Stimulated activated CD4-positive, alpha-beta T cell treated with anti-CD3 and anti-CD28 coated beads, Interleukin-1b, Interleukin-23, amount 100 ng/mL, for 4 hours (primary cell): ENCODE data around the gene POT1.

Source experiments
- DNase-seq, 2 donors: peaks; one replicate each; pipeline ENCODE4 v3.0.0-alpha.2; 2020; ENCODE audit warnings: low read depth in 2 of 2

The POT1 gene

DNA sequence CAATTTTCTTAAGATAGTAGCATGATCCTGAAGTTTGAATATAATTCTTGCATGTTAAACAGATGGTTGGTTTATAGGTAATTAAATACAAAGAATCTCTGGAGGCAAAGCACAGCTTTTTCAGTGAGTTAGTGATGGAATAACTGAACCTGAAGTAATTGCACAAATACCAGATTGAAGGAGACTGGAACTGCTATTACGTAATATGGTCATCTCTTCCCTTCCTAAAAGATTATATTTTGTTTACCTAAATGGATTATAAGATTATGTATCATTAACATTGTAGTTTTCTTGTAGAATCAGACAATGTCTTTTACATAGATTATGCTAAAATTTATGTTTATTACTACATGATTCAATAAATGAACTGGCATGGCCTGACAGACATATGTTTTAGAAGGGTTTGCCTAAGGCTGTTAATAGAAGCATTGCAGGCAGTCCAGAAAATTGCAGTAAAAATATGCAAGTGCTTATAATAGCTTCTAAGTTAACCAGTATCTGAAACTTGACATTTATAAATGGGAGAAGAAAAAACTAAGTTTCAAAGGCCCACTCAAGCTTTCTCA lies 128.2 kb downstream of the POT1 start:
- no peak for DNase-seq

DNA sequence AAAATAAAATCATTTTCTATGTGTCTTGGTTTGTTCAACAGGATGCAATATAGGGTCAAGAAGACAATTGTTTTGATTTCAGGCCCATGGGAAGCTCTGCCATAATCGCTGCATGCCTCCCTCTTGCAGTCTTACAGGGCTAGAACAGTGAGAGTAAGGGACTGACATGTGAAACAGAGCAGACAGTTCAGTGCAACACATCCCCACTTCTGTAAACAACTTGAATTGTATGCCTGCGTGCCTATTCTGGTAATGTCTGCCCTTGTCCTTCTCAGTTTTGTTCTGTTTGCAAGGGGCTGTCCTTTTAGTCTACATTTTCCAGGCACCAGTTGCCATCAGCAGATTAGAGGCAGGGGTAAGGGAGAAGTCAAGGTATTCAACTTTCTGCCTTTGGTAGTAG lies 129.2 kb downstream of the POT1 start:
- DNase-seq, result no peak

DNA sequence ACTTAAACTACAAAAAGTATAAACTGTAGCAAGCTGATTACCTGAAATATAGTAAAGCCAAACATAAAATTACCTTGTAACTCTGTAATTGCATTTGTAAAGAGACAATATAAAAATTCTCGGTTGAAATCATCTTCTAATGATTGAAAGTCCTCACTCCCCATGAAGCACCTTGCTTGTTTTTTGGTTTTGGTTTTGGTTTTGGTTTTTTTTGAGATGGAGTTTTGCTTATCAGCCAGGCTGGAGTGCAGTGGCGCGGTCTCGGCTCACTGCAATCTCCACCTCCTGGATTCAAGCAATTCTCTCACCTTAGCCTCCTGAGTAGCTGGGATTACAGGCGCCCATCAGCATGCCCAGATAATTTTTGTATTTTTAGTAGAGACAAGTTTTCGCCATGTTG lies 130.2 kb downstream of the POT1 start:
- no peak for DNase-seq

DNA sequence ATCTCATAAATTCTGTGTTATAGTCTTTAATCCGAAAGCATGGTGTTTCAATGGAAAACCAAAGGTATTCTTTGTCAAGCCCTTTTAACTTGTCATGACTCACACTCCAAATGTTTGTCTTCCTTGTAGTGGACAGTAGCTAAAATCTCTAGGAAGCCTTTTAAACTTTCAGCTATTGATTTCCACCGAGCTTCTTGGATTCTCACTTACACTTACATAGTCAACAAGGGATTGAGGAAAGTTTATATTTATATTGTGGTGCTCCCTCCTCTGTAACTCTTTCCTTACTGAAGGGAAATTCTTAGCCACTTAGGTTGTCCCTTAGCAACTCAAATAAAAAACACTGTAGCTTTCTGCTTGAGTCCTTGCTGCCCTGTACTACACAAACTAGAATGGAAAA lies 132.9 kb downstream of the POT1 start:
- DNase-seq, result no peak

DNA sequence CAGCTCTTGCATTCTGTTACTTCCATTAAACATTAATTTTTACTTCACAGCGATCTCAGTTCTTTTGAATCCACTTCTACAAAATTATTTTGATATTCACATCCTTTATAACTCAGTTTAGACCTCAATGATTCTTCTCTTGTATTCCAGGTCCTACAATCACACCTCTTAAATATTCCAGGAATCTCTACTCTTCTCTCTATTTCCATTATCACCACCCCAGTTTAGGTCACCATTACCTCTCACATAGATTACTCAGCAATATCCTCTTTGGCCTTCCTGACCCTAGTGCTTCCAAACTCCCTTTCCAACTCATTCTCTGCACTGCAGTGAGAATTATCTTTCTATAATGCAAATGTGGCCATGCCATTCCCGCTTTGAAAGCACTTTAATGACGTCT lies 136.9 kb downstream of the POT1 start:
- no peak for DNase-seq

DNA sequence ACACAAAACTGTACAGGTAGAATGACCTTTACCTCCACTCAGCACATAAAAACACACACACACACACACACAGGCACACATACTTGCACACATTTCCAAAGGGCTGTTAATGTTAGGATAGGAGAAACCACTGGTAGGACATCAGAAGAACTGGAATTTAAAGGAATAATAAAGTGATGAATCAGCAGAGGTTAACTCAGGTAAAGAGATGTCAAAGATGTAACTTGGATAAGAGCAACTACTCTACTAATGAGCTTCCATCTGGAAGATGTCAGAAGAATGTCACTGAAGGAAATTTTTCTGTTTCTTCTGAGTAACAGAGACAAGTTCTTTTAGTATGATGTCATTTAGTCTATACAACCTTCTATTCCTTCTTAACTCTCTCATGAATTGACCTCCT lies 137.6 kb downstream of the POT1 start:
- DNase-seq, result no peak

DNA sequence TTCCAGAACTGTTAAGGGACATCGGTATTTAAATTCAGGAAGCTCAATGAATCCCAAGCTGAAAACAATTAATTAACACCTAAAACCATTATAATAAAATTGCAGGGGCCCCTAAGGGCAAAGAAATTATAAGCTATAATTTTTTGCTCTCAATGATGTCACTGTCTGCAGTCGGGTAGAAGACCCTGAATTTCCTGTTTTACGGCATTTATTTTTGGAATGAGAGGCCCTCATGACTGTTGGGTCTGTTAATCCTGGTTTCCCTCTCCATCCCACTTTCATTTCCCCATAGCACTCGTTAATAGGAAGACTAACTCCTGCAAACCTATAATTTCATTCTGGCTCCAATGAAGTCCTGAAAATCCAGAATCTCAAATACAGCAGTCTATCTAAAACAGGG lies 138.2 kb downstream of the POT1 start:
- no peak for DNase-seq

DNA sequence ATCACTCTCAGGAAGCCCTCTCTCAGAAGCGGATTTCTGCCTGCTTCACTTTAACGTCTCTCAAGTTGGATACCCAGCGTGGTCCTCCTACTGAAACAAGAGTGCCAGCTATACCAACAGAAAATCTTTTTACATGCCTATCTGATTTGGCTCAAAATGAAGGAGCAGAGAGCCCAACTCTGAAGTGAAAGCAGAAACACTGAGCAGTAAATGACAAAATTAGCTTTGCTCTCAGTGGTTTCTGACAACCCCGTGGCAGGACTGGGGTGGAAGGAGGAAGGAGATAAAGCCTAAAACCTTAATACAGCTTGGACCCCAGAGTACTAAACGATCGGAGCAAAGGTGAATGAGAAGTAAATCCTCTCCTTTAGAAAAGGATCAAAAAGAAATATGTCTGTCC lies 139.0 kb downstream of the POT1 start:
- no peak for DNase-seq

DNA sequence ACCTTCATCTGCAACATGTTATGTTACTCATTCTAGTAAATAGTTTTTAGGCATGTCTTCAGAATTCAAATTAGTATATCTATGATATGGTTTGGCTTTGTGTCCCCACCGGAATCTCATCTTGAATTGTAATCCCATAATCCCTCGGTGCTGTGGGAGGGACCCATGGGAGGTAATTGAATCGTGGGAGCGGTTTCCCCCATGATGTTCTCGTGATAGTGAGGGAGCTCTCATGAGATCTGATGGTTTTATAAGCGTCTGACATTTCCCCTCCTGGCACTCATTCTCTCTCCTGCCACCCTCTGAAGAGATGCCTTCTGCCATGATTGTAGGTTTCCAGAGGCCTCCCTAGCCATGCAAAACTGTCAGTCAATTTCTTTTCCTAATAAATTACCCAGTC lies 143.6 kb downstream of the POT1 start:
- no peak for DNase-seq

DNA sequence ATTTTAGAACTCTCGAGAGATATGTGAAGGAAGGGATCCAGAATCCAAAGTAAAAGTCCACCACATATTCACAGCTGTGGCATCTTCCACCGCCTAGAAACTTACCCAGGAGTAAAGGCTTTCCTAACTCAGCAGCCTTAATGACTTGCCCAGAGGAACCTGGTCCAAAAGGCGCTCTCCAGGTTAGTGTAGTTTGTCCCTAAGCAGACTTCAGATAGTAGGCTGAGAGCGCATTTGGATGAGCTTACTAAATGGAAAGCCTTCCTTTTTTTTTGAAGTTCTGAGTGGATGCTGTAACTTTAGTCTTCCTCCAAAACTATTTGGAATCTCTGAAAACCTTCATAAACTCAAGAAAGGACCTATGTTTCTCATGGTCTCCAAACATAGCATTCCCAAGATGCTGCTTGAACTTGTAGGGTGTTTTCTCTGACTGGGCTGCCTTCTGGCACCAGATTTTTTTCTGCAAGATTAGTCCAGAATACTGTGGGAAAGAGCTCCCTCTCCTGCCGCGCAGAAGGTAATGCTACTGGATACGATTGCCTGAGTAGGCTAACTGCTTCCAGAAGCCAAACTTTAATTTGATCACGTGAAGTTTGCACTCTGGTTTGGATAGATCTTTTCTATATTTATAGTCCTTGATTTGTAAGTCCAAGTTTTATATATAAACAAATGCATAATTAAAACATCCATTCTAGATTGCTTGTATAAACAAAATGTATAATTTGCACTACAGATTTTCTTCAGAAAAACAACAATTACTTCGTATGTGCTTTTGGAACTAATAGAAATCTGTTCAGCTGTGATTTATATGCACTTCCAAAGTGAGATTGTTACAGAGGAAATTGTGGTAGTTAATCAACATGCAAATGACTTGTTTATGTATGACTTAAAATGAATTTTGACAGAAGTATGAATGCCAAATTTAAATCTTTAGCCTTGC lies 144.5 kb downstream of the POT1 start:
- DNase-seq, result no peak

DNA sequence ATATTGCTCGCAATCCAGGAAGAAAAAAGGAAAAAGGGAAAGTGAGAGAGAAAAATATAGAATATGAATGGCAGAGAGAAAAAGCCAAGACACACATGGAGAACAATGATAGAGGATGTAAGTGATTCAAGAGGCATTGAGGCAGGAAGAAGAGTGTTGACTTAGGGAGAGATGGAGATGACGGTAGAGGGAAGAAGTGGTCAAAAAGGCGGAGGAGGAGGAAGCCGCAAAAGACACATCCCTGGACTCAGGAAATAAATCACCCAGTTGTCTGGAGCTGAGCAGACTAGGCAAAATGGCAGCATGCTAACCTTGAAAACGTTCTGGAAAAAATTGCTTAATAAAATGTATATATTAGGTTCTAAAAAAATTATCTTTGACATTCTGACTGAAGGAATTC lies 146.4 kb downstream of the POT1 start:
- no peak for DNase-seq

DNA sequence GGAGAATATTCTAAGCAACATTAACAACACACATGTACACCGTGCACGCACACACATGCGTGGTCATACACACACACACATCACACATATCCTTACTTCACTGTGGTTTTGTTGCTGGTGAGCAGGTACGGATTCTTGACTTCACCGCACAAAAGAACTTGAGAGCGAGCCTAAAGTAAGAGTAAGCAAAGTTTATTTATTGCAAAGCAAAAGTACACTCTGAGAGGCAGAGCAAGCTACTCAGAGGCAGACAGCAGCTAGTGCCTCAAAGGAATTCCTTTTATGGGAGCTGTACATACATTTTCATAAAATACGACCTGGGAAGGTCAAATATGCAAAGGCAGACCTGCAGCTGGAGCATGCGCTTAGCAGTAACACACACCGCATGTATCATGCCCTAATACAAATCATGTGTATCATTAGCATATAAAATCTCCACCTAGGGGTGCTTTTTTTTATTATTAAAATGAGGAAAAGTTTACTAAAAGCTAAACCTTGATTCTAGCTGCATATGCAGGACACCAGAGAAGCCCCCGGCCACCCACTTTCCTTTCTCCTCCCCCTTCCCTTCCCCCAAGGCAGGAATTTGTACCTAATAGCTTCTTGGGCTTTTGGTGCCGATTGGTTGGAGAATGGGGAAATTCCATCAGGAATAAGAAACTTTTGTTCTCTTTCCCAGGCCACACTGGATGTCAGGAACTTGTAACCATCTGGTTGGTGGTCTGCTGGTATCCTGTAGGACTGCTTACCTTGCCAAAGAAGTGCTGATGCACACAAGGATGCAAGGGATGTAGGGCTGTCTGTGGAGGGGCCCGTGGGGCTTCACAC lies 147.5 kb downstream of the POT1 start:
- no peak for DNase-seq

DNA sequence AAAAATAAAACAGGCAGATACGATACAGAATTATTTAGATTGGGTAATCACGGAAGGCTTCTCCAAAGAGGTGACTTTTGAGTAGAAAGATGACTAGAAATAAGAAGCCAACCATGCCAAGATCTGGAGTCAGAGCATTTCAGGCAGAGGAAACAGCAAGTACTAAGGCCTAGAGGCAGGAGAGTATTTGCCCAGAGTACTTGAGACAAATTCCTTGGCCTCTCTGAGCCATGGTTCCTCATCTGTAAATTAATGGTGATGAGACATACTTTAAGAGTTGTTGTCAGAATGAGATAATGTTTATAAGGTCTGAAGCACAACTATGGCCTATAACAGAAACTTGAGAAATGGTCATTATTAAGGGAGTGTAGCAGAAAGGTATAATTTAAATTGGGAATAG lies 148.2 kb downstream of the POT1 start:
- DNase-seq, result no peak

DNA sequence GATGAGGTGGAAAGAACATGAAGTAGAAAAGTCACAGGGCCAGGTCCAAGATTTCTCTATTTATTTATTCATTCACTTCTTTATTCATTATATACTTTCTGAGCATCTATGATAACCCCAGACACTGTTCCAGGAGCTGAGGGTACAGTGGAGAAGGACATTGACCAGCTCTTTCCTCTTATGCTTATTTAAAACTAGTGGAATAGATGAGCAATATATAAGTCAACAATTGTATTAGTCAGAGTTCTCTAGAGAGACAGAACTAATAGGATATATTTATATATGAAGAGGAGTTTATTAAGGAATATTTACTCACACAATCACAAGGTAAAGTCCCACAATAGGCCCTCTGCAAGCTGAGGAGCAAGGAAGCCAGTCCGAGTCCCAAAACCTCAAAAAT lies 149.0 kb downstream of the POT1 start:
- no peak for DNase-seq

DNA sequence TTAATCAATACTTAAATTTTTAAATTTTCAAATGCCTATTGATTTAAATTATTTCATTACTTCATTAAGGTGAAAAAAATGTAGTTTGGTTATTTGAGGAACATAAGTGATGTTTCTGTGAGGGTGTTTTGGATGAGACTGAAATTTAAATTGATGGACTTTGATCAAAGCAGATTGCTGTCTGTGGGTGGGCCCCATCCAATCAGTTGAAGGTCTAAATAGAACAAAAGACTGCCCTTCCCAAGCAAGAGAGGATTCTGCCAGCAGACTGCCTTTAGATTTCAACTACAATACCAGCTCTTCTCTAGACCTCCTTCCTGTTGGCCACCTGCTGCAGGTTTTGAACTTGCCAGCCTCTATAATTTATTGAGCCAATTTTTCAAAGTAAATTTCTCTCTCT lies 149.6 kb downstream of the POT1 start:
- DNase-seq, result no peak

DNA sequence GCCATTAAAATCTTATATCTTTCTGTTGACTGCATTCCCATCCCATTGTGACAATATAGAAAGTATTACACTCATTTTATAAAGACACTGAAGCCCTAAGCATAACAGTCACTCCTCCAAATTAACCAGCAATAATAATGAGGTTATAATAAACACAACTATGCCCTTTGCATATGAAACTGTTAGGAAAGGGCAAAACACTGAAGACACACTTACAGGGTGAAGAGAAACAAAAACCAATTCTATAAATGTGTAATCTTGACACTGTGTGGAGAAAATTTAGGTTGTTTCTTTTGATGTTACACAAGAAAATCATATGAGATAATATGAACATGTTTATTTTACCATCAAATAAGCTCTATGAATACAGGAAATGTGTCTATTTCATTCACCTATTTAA lies 150.0 kb downstream of the POT1 start:
- no peak for DNase-seq

DNA sequence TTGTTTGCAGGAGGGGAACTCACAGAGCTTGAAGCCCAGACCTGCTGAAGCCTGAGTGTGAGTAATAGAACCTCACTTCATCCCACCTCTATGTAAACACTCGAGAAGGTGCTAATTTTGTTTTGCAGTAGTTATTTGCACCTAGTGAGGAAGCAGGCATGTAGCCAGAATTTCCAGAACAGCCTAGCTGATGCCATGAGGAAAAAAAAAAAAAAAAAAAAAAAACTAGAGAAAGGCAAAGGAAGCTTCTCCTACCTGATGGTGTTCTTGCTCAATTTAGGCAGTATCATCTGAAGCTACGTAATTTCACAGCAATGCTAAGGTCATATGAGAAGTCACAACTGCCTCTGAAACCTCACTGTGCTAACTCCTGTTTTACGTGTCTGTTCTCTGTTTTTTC lies 150.4 kb downstream of the POT1 start:
- no peak for DNase-seq

DNA sequence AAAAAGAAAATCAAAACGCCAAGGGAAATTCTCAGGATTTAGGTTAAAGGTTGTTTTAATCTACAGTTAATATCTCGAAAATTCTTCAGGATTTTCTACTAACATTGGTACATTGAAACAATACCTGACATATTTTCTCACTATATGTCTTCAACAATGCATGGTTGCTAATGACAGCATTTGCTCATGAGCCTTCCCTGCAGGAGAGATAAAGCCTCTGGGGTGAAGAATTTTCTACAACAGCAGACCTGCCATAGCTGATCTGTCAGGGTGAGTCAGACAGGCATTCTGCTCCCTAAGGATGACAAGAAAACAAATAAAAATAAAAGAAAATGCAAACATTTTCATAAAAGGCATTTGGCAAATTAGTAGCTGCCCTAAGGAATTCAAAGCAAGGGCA lies 152.4 kb downstream of the POT1 start:
- DNase-seq, result no peak

DNA sequence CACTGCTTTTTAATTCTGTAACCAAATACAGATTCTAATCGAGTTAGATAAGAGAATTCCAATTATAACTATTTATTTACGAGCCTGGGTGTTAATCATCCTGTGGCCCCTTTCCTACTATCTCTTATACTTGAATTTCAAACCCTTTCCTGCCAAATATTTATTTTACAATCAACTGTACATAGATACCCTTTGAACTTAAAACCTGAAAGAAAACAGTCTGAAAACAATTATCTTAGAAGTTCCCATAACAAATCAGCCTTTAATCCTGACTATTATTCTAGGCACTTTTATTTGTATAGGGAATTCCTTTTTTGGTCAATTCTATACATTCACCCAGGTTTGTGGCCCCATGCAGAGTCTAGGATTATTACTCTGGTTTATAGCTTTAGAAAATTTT lies 153.5 kb downstream of the POT1 start:
- no peak for DNase-seq

DNA sequence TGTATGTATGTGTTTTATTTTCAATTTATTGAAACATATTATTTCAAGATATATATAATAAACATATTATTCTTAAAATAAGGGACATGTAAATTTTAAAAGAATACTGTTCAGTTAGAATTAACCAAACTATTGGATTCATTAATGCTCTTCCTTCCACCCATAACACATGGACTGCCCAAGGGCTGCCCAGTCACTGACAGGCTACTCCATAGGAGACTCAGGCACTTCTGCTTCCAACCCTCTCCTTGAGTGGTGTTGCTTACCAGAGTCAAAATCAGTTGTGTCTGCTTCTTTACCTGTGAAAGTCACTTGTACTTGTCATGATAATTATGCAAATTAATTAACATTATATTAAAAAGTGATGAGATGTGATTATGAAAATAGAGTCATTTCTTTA lies 154.2 kb downstream of the POT1 start:
- no peak for DNase-seq

DNA sequence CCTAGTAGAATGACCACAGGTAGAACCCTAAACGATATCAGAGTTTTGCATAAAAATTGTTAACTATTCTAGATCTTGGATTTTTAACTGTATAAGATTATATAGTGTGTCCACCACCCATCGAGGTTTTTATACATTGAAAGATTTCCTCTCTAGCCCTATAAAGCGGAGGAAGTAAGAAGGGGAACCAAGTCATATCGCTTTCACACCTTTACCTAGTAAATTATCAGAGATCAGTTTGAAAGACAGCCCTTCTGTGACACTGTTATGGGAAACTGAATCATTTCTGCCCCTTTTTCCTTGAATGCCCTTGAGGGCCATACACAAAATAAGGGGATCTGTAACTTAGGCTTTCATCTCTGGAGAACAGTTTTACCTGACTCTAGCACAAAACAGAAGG lies 155.7 kb downstream of the POT1 start:
- DNase-seq, result no peak

DNA sequence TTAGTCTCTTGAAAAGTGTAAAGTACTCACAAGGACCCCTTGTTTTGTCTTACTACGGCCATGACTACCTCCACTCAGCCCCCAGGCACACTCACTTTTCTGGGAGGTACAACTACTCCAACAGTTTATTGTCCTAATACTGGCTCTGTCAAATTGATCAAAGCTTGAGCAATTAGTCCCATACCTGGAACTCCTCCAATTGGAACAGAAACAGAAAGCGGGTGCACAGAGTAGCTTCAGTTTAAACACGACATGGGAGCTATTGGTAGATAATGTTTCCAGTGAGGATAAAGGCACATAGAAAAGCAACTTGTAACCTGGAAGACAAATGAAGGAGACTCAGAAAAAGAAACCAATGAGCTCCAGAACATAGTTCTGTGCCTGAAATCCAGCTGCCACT lies 156.3 kb downstream of the POT1 start:
- DNase-seq, result no peak
